GM18870 (cell line): ENCODE results near the gene NFS1.
"Not testable (repeated sequence)": the region's sequence is repeated elsewhere in the genome, so short reads cannot be mapped to it uniquely, and the experiment has no call there.

Source experiments
- ATAC-seq: cut with Tn5 transposase; IDR thresholded peaks from one replicate; pipeline ENCODE4 v1.9.1; 2021; ENCODE audit warnings: moderate library complexity; ENCODE audit not compliant: unreplicated experiment

NFS1 gene

DNA sequence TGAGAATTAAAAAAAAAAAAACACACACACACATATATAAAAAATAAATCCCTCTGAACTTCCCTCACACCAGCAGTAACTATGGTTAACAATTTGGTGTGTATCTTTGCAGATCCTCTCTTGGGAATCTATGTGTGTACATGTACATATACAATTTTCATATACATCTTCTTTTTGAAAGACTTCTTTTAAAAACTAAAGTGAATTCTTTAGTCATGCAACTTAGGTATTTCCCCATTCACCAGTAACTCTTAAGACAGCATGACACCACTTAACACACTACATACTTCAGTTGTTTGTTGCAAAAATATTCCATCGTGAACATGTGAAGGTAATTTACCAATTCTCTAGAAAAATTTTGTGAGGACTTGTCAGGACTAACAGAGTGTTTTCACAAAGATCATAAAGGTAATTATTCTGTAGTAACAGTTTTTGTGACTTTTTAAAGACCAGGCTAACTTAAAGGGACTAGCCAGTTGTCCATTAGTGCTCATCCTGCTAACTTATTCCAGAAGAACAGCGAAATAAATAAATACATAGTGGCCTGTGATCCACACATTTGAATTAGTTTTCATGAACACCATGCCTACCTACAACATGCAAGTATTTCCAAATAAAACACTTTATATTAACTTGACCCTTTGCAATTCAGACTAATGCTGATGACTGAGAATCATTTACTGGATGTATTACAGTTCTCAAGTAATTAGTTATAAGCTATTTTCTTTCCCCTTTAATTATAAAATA is 30.9 kb upstream of the NFS1 start:
- no peak for ATAC-seq

DNA sequence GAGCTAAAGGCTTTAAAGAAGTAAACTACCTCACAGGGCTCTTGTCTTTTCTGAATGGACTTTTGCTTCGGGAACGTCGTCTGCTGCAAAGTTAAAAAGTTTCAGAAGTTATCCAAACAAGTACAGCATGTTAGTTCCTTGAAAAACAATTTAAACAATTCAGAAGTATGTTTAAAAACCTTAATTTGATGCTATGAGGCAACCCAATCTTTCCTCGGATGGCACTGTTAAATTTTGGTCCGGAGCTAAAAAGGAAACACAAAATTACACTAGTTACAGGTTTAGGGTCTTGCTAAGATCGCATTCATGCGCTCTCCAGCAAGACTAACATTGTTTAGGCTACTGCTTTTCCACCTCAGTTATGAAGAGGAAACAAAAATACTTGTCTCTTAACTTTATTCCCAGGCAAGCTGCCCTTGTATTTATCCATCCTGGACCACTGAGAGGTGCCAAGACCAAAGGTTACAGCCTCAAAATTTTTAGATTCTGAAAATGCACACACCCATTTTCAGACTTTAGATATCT is 30.2 kb upstream of the NFS1 start:
- ATAC-seq = no peak

DNA sequence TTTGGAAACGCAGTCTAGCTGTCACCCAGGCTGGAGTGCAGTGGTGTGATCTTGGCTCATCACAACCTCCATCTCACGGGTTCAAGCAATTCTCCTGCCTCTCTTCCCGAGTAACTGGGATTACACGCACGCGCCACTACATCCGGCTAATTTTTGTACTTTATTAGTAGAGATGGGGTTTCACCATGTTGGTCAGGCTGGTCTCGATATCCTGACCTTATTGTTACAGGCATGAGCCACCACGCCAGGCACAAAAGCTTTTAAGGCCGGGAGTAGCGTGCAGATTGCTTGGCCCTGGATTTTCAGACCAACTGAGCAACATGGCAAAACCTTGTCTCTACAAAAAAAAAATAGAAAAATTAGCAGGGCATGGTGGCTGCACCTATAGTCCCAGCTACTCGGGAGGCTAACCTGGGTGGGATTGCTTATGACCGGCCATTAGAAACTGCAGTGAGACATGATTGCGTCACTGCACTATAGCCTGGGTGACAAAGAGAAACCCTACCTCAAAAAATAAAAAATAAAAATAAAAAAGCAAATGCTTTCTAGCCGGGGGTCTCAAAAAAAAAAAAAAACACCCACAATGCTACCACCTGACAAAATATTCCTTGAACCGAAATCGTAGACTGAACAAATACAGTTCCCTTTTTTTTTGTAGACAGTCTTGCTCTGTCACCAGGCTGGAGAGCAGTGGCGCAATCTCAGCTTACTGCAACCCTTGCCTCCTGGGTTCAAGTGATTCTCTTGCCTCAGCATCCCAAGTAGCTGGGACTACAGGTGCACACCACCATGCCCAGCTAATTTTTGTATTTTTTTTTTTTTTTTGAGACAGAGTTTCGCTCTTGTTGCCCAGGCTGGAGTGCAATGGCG is 27.9 kb upstream of the NFS1 start:
- ATAC-seq = no peak

DNA sequence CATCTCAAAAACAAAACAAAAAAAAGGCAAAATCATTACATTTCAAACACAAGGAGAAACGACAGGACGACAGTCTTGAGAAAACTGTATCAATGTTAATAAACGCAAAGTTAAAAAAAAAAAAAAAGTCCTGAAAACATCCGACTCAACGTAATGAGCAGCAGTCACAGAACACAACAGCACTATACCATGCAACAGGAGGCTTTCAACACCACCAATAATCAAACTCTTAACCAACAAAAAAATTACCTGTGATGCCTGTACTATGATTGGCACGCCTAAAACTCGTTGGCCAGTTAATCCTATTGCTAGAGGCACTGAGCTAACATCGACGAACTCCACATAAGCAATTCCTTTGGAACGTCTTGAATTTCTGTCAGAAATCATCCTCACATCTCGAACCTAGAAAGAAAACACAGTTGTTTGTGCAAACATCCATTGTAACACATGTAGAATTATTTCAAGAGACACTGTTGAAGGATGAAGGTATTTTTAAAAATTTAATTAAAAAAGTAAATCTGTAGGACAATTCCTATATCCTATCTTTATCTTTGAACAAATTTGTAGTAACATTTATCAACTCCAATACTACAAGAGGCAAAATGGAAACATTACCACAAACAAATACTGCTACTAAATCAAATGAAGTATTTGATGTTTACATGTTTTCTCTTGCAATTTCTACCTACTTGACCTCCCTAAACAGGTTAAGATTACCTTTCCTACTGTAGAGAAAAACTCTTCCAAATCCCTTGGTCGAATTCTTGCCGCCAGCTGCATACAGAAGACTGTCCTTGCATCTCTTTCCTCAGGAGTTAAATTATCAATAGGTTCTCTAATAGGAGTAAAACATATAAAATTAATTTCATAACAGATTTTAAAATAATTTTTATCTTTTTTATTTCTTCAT is 25.4 kb upstream of the NFS1 start:
- ATAC-seq = no peak

DNA sequence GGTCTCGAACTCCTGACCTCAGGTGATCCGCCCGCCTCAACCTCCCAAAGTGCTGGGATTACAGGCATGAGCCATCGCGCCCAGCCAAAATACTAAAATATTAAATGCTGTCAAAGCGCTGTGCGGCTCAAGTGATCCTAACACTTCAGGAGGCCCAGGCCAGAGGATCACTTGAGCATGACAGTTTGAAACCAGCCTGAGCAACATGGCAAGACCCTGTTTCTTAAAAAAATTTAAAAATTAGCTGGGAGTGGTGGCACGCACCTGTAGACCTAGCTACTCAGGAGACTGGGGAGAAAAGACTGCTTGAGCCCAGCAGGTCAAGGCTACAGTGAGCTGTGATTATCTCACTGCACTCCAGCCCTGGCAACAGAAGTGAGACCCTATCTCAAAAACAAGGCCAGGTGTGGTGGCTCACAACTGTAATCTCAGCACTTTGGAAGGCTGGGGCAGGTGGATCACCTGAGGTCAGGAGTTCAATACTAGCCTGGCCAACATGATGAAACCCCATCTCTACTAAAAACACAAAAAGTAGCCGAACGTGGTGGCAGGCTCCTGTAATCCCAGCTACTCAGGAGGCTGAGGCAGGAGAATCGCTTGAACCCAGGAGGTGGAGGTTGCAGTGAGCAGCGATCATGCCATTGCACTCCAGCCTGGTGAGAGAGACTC is 24.6 kb upstream of the NFS1 start:
- ATAC-seq = not testable (repeated sequence)

DNA sequence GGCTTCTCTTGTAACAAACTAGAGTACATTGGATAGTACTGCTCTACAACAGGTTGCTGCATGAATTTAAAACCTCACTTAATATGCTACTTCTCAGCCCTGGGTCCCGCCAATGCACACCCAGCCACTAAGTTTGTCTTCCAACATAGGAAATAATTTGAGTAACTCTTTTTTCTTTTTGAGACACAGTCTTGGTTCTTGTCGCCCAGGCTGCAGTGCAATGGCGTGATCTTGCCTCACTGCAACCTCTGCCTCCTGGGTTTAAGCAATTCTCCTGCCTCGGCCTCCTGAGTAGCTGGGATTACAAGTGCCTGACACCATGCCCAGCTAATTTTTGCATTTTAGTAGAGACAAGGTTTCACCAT is 24.1 kb upstream of the NFS1 start:
- ATAC-seq = not testable (repeated sequence)

DNA sequence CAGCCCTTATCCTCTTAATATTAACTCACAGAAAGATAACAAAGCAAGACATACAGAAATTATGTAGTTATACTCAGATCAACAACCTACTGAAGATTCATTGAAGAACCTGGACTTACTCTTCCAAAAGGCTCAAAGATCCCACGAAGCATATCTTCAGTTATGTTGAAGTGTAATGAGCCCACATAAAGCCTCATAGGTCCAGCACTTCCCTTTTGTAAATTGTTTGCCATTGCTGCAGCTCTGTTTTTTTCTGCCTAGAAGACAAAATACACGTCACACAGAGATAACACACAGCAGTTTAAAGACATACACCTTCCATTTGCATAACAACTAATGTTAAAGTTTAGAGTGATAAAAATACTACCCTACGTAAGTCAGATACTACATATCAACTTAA is 22.5 kb upstream of the NFS1 start:
- no peak for ATAC-seq

DNA sequence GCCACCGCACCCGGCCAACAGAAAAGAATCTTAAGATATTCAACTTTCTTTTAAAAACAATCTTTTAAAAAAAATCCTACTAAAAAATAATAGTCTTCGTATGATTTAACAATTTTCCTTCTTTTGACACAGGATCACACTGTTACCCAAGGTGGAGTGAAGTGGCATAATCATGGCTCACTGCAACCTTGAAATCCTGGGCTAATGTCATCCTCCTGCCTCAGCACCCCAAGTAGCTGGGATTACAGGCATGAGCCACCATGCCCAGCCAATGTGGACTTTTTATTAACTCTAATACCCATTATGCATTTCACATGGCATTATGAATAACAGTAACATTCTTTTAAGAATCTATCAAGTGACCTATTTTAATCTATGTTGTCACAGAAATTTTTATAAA is 22.1 kb upstream of the NFS1 start:
- ATAC-seq = no peak

DNA sequence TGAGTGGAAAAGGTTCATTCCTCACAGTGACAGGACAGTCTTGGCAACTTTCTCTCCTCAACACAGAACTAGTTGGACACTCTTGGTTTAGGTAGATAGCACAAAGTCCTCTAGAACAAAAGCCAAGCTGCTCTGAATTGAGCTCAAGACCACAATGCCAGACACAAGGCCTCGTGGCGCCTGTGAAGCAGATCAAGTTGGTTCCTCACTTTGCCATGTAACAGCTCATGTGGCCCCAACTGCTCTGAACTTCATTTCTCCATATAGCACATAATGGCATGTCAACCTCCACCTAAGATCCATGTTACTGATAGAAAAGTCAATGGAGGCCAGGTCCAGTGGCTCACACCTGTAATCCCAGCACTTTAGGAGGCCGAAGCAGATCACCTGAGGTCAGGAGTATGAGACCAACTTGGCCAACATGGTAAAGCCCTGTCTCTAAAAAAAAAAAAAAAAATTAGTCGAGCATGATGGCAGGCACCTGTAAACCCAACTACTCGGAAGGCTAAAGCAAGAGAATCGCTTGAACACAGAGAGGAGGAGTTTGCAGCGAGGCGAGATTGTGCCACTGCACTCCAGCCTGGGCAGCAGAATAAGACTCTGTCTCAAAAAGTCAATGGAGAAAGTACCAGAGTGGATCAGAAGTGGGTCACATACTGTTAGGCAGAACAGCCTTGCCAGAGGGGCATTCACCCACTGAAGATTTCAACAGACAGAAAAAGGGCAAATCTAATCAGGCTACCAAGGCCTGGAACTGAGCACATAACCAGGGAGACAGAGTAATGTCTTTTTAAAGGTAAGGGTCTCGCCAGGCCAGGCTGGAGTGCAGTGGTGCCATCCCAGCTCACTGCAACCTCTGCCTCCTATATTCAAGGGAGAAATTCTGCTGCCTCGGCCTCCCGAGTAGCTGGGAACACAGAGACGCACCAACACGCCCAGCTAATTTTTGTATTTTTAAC is 21.3 kb upstream of the NFS1 start:
- ATAC-seq = no peak

DNA sequence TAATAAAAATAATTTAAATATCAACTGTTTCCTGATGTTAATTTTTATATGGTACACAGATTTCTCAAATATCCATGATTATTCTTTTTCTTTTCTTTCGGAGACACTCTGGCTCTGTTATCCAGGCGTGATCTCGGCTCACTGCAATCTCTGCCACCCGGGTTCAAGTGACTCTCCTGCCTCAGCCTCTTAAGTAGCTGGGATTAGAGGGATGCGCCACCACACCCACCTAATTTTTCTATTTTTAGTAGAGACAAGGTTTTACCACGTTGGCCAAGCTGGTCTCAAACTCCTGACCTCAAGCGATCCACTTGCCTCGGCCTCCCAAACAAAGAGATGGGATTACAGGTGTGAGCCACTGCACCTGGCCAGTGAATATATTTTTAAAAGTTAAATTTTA is 20.6 kb upstream of the NFS1 start:
- ATAC-seq = no peak

DNA sequence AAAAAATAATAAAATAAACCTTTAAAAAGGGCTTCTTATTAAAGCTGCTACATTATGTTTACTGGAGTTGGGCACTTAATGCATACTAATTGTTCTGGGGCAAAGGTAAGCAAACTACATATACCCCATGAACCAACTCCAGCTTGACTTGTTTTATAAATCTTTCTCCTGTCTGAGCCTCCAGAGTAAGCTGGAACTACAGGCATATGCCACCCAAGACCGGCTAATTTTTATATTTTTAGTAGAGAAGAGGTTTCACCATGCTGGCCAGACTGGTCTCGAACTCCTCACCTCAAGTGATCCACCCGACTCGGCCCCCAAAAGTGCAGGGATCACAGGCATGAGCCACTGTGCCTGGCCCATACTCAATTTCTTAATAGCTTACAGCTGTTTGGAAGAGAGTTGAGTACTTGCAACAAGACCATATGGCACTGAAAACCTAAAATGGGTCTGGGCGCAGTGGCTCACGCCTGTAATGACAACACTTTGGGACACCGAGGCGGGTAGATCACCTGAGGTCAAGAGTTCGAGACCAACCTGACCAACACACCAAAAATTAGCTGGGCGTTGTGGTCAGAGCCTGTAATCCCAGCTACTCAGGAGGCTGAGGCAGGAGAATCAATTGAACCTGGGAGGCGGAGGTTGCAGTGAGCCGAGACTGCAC is 20.0 kb upstream of the NFS1 start:
- ATAC-seq = no peak

DNA sequence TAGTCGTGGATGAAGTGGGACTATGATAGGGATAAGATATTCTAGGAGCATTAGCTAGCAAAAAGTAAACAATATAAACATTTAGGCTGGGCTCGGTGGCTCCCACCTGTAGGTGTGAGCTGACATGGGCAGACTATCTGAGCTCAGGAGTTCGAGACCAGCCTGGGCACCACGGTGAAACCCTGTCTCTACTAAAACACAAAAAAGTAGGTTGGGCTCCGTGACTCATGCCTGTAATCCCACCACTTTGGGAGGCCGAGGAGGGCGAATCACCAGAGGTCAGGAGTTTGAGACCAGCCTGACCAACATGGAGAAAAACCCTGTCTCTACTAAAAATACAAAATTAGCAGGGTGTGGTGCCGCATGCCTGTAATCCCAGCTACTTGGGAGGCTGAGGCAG is 19.2 kb upstream of the NFS1 start:
- ATAC-seq = not testable (repeated sequence)

DNA sequence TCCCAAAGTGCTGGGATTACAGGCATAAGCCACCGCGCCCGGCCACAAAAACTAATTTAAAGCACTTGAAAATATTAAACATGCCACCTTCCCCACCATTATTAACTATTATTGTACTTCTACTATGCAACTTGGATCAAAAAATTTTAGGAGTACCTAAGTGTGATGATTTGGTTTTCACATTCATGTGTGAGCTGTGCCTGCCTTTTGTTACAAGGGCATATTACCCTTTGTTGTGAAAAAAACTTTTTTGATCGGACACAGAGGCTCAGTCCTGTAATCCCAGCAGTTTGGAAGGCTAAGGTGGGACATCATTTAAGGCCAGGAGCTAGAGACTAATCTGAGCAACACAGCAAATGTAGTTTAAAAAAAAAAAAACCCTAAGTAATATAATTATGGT is 17.2 kb upstream of the NFS1 start:
- ATAC-seq = no peak

DNA sequence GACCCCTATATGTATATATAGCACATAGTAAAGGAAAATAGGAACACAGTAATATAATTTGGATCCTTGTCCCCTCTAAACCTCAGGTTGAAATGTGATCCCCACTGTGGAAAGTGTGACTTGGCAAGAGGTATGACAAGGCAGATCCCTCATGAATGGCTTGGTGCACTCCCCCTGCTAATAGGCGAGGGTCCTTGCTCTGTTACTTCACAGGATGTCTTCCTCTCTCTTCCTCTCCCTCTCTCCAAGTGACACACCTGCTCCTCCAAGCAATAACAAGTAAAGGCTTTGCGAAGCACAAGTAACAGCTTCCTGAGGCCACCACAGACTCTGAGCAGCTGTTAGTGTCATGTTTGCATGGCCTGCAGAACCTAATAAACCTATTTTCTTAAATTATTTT is 16.5 kb upstream of the NFS1 start:
- ATAC-seq = no peak

DNA sequence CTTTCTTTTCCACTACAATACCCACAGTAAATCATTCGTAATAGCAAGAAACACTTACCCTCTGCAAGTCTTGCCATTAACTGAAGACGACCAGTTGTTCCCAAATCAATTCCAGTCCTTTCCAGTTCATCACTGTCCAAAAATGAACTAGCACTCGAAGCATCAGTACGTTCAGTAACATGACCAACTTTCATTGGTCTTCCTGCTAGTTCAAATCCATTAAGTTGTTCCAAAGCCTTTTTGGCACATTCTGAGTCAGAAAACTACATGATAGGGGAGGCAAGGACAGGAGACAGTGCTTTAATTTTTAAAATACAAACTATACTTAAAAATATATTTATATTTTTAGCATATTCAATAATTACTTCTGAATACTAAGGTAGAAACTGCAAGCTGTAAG is 15.0 kb upstream of the NFS1 start:
- ATAC-seq = no peak

DNA sequence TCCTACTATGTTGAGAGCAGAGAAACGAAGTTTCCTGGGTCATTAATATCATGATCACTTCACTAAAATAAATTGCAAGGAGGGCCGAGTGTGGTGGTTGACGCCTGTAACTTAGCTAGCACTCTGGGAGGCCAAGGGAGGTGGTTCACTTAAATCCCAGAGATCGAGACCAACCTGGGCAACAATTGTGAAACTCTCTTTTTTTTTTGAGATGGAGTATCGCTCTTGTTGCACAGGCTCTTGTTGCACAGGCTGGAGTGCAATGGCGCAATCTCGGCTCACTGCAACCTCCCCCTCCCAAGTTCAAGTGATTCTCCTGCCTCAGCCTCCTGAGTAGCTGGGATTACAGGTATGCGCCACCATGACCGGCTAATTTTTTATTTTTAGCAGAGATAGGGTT is 14.0 kb upstream of the NFS1 start:
- ATAC-seq = not testable (repeated sequence)

DNA sequence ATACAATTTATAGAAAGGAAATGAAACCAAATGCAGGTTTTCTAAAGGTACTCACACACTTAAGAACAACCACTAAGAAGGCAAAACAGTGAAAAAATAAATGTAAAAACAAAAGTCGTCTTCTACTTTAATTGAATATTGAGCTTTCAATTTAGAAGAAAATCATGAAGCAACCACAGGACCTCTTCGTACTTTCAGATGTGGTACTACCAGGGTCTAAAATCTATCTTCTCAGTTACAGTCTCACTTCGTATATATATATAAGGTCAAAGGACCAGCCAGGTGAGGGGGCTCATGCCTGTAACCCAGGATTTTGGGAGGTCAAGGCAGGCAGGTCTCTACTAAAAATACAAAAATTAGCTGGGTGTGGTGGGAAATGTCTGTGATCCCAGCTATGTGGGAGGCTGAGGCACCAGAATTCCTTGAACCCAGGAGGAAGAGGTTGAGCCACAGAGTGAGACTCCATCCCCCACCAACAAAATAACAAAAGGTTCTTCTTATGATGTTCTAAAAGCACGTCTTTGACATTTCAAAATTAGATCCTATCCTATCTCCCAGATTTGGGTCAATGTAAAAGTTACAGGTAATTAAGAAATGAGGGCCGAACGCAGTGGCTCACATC is 12.5 kb upstream of the NFS1 start:
- no peak for ATAC-seq

DNA sequence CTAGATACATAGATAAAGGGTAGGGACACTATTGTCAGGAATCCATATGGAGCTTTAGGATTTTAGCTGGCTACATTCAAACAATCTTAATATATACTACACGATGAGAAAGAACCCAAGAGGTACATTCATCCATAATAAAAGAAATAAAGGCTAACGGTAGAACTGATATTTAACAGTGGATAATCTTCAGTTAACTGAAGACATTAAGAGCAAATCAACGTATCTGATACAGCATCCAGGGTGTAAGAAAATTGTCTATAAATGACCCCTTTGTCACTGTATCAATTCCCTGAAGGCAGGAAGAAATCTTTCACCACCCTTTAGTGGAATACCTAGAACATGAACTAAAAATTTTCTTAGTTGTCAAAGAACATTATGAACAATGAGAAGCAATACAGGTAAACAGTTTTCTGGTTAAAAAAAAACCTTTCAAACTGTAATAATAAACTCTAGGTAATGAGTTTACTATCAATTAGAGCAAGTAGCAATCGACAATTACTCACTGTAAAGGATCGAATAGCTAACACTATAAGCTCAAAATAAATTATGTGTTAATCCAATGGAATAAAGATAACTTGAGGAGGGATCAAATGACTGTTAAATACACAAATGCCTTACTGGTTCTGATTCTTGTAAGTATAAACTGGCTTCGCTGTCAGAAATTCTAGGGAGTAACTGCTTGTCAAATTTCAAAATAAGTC is 11.9 kb upstream of the NFS1 start:
- no peak for ATAC-seq
